Osteoblast (primary cell): ENCODE data around the gene LAPTM5. TPM values are rescaled to one million over a fixed set of nuclear protein-coding genes. Genes with fewer than 3 reads are reported as not detected.

Experiments
- DNase-seq: peaks from one replicate; pipeline ENCODE4 v3.0.0; 2011; ENCODE audit warnings: low spot score, mixed read lengths; ENCODE audit not compliant: insufficient read length; ENCODE audit errors: missing footprints
- H2AFZ ChIP-seq: 2 replicates; pipeline ENCODE4 v1.6.0; 2011; ENCODE audit warnings: mild to moderate bottlenecking, low read length
- H3K27ac ChIP-seq: 2 replicates; pipeline ENCODE4 v1.5.1; 2011; ENCODE audit warnings: mild to moderate bottlenecking, low read depth, low read length, moderate library complexity
- H3K27me3 ChIP-seq: 2 replicates; pipeline ENCODE4 v1.6.0; 2012; ENCODE audit warnings: mild to moderate bottlenecking, control low read depth, inconsistent platforms, low read length, moderate library complexity; ENCODE audit not compliant: insufficient read depth
- H3K36me3 ChIP-seq: 2 replicates; pipeline ENCODE4 v1.5.1; 2011; ENCODE audit warnings: mild to moderate bottlenecking, low read length, control low read depth, moderate library complexity; ENCODE audit not compliant: insufficient read depth
- H3K4me1 ChIP-seq: 2 replicates; pipeline ENCODE4 v1.5.1; 2011; ENCODE audit warnings: mild to moderate bottlenecking, low read length, control low read depth, moderate library complexity; ENCODE audit not compliant: insufficient read depth
- H3K4me2 ChIP-seq: 2 replicates; pipeline ENCODE4 v1.6.0; 2011; ENCODE audit warnings: mild to moderate bottlenecking, low read length; ENCODE audit not compliant: insufficient read depth
- H3K4me3 ChIP-seq: fragments of 200-600 bp; sonication (generic); 3 replicates; pipeline ENCODE4 v1.5.1; 2012; ENCODE audit warnings: mild to moderate bottlenecking, low read length, inconsistent platforms; ENCODE audit not compliant: insufficient read depth
- H3K79me2 ChIP-seq: 2 replicates; pipeline ENCODE4 v1.6.0; 2012; ENCODE audit warnings: mild to moderate bottlenecking, low read length, control low read depth, inconsistent platforms; ENCODE audit not compliant: insufficient read depth
- H3K9me3 ChIP-seq: 2 replicates; pipeline ENCODE4 v1.5.1; 2011; ENCODE audit warnings: low read depth, low read length, control low read depth
- H4K20me1 ChIP-seq: 2 replicates; pipeline ENCODE4 v1.6.0; 2012; ENCODE audit warnings: mild to moderate bottlenecking, low read length, control low read depth; ENCODE audit not compliant: insufficient read depth
- CTCF ChIP-seq: IDR thresholded peaks from 2 replicates; pipeline ENCODE4 v1.5.1; 2011; ENCODE audit warnings: mild to moderate bottlenecking, low read depth, low read length, moderate library complexity; ENCODE audit errors: extremely low read depth
- total RNA-seq: library from RNA; depleted of rRNA; stranded (reverse); fragments of >200 nt; gene quantifications from 2 replicates; pipeline ENCODE4 v1.2.3, GENCODE V29; 2012

LAPTM5 gene
- total RNA-seq, 1 donor = 0.72 TPM

- Histone ChIP-seq H4K20me1 (no peaks in the 10 kb centered on the region), H3K9me3 (no peaks in the 10 kb centered on the region), H3K4me1 (peaks cover 15% of the 10 kb centered on the region), H3K79me2 (no peaks in the 10 kb centered on the region), H3K27me3 (peaks cover 3% of the 10 kb centered on the region), H3K36me3 (no peaks in the 10 kb centered on the region), H3K4me3 (no peak overlapping the region), H2AFZ (no peak overlapping the region), H3K27ac (no peak overlapping the region), H3K4me2 (no peak overlapping the region)
- no peak for DNase-seq
- TF ChIP-seq CTCF = no peak
Observed at GRCh38 chr1:30778979-30779293, 21.4 kb upstream of the LAPTM5 start.

- H3K4me2 ChIP-seq = peak overlapping the region; percentile 2
- DNase-seq = peak; percentile 95
- TF ChIP-seq CTCF = no peak
- no peak overlapping the region for H3K4me3 ChIP-seq
- H3K9me3 ChIP-seq = no peaks in the 10 kb centered on the region
- no peaks in the 10 kb centered on the region for H3K36me3 ChIP-seq
- H3K4me1 ChIP-seq = peaks cover 15% of the 10 kb centered on the region
- peaks cover 3% of the 10 kb centered on the region for H3K27me3 ChIP-seq
- H2AFZ ChIP-seq = no peak overlapping the region
- H3K79me2 ChIP-seq = no peaks in the 10 kb centered on the region
- H3K27ac ChIP-seq = no peak overlapping the region
- no peaks in the 10 kb centered on the region for H4K20me1 ChIP-seq
Observed at GRCh38 chr1:30778154-30778978, 20.8 kb upstream of the LAPTM5 start.

GRCh38 chr1:30777904-30778153, 20.3 kb upstream of the LAPTM5 start:
- H3K27me3 ChIP-seq = peaks cover 3% of the 10 kb centered on the region
- H3K79me2 ChIP-seq = no peaks in the 10 kb centered on the region
- H3K4me1 ChIP-seq = peaks cover 15% of the 10 kb centered on the region
- no peak overlapping the region for H3K4me2 ChIP-seq
- H3K4me3 ChIP-seq = no peak overlapping the region
- H3K9me3 ChIP-seq = no peaks in the 10 kb centered on the region
- H3K36me3 ChIP-seq = no peaks in the 10 kb centered on the region
- TF ChIP-seq CTCF = peak; percentile 32
- no peaks in the 10 kb centered on the region for H4K20me1 ChIP-seq
- DNase-seq = peak; percentile 68
- H3K27ac ChIP-seq = no peak overlapping the region
- H2AFZ ChIP-seq = no peak overlapping the region

- no peaks in the 10 kb centered on the region for H4K20me1 ChIP-seq
- H3K36me3 ChIP-seq = no peaks in the 10 kb centered on the region
- H2AFZ ChIP-seq = no peak overlapping the region
- H3K4me3 ChIP-seq = no peak overlapping the region
- peaks cover 12% of the 10 kb centered on the region for H3K4me1 ChIP-seq
- DNase-seq = peak; percentile 65
- no peak overlapping the region for H3K27ac ChIP-seq
- H3K4me2 ChIP-seq = no peak overlapping the region
- peaks cover 3% of the 10 kb centered on the region for H3K27me3 ChIP-seq
- H3K9me3 ChIP-seq = no peaks in the 10 kb centered on the region
- H3K79me2 ChIP-seq = no peaks in the 10 kb centered on the region
- no peak for TF ChIP-seq CTCF
Observed at GRCh38 chr1:30777060-30777903, 19.7 kb upstream of the LAPTM5 start.
